Testis (tissue), 3 donors: ENCODE measurements around the gene PI4KA. TPM values are rescaled to one million over a fixed set of nuclear protein-coding genes. Genes with fewer than 3 reads are reported as not detected.

ENCODE experiments used
- DNase-seq: peaks from one replicate; pipeline ENCODE4 v3.0.0-alpha.2; 2019
- H3K27ac ChIP-seq, 2 donors: fragments of 200-600 bp; sonication (generic); one replicate each; pipeline ENCODE4 v1.5.1; 2019
- H3K27me3 ChIP-seq: fragments of 200-600 bp; sonication (generic); one replicate; pipeline ENCODE4 v1.5.1; 2019
- H3K36me3 ChIP-seq: fragments of 200-600 bp; sonication (generic); one replicate; pipeline ENCODE4 v1.5.1; 2017; ENCODE audit warnings: low read depth; ENCODE audit errors: missing control alignments
- H3K4me1 ChIP-seq: fragments of 200-600 bp; sonication (generic); one replicate; pipeline ENCODE4 v1.5.1; 2019
- H3K4me3 ChIP-seq, 2 donors: fragments of 200-600 bp; sonication (generic); one replicate each; pipeline ENCODE4 v1.5.1; 2017 to 2019
- H3K9me3 ChIP-seq: fragments of 200-600 bp; sonication (generic); one replicate; pipeline ENCODE4 v1.5.1; 2017
- CTCF ChIP-seq, 3 experiments: fragments of 450-650 bp in 2 of 3; fragments of 200-600 bp in 1 of 3; sonication (generic) in 1 of 3; IDR thresholded peaks; one replicate each; pipeline ENCODE4 v1.5.1; 2016 to 2019; ENCODE audit warnings: antibody characterized with exemption in 3 of 3, mild to moderate bottlenecking in 2 of 3, moderate library complexity in 1 of 3
- POLR2A ChIP-seq: fragments of 450-650 bp; IDR thresholded peaks from one replicate; pipeline ENCODE4 v1.6.1; 2017; ENCODE audit warnings: antibody characterized with exemption, mild to moderate bottlenecking, moderate library complexity
- WGBS, 2 donors: methylation state at CpG; one replicate each; pipeline ENCODE4 v1.1.5; 2018; 5-methylcytosine and 5-hydroxymethylcytosine counted together
- intact Hi-C: fragments of 100-400 bp; cut with DNase I; formaldehyde crosslinking; loops from one replicate; pipeline ENCODE4 v1.15.1; 2023; ENCODE audit warnings: low total_unique reads
- polyA plus RNA-seq: library from polyadenylated mRNA; stranded (reverse); fragments of 350-450 nt; fragmentation: Illumina TruSeq; extraction: RNeasy Lipid Tissue Mini Kit (QIAGEN cat#74804); gene quantifications from one replicate; pipeline ENCODE4 v1.2.3, GENCODE V29; 2014; ENCODE audit warnings: low read depth, low replicate concordance; ENCODE audit not compliant: insufficient read depth
- total RNA-seq, 2 donors: library from RNA; depleted of rRNA; stranded (reverse); fragments of >200 nt; gene quantifications; one replicate each; pipeline ENCODE4 v1.2.3, GENCODE V29; 2016

PI4KA gene
- total and polyA plus RNA-seq, 3 donors from 2014 or later: 124 to 196 (median 140) TPM

- Histone ChIP-seq H3K27ac (no peak overlapping the region), H3K27me3 (no peaks in the 10 kb centered on the region), H3K4me1 (no peaks in the 10 kb centered on the region), H3K36me3 (no peaks in the 10 kb centered on the region), H3K9me3 (no peaks in the 10 kb centered on the region), H3K4me3 (no peak overlapping the region)
- TF ChIP-seq POLR2A: no peak
- no peak for TF ChIP-seq CTCF (IDR thresholded peaks at IDR 0.05)
- no peak for DNase-seq
- WGBS, 2 donors: 89% methylated on average over 11 of the region's 11 CpGs
- intact Hi-C loops: no loop called here
Measured at GRCh38 chr22:20802922-20803553, 55.6 kb downstream of the PI4KA start.

- 76 to 91% methylated on average over 6 of the region's 6 CpGs for WGBS, 2 donors
- no peak overlapping the region for H3K4me3 ChIP-seq
- no peaks in the 10 kb centered on the region for H3K9me3 ChIP-seq
- H3K4me1 ChIP-seq: no peaks in the 10 kb centered on the region
- DNase-seq: no peak
- no peak overlapping the region for H3K27ac ChIP-seq
- intact Hi-C loops: no loop called here
- no peaks in the 10 kb centered on the region for H3K27me3 ChIP-seq
- TF ChIP-seq CTCF (IDR thresholded peaks at IDR 0.05) (no peak), POLR2A (no peak)
- H3K36me3 ChIP-seq: no peaks in the 10 kb centered on the region
Measured at GRCh38 chr22:20802452-20802851, 56.2 kb downstream of the PI4KA start.

GRCh38 chr22:20799449-20799848 is 59.2 kb downstream of the PI4KA start:
- Histone ChIP-seq H3K4me1 (no peaks in the 10 kb centered on the region), H3K4me3 (no peak overlapping the region), H3K36me3 (no peaks in the 10 kb centered on the region), H3K27me3 (no peaks in the 10 kb centered on the region), H3K9me3 (no peaks in the 10 kb centered on the region), H3K27ac (no peak overlapping the region)
- intact Hi-C loops: no loop called here
- no peak for DNase-seq
- TF ChIP-seq CTCF (IDR thresholded peaks at IDR 0.05): no peak
- no peak for TF ChIP-seq POLR2A
- 63 to 71% methylated on average over 8 of the region's 8 CpGs for WGBS, 2 donors

- Histone ChIP-seq H3K36me3 (no peaks in the 10 kb centered on the region), H3K9me3 (no peaks in the 10 kb centered on the region), H3K4me3 (no peak overlapping the region), H3K4me1 (no peaks in the 10 kb centered on the region), H3K27ac (no peak overlapping the region), H3K27me3 (no peaks in the 10 kb centered on the region)
- intact Hi-C loops: no loop called here
- no peak for DNase-seq
- TF ChIP-seq POLR2A: no peak
- TF ChIP-seq CTCF (IDR thresholded peaks at IDR 0.05): no peak
- 57 to 75% methylated on average over 9 to 10 of the region's 10 CpGs for WGBS, 2 donors
Measured at GRCh38 chr22:20798974-20799373, 59.6 kb downstream of the PI4KA start.

- intact Hi-C loops: no loop called here
- TF ChIP-seq CTCF (IDR thresholded peaks at IDR 0.05): no peak
- no peak for TF ChIP-seq POLR2A
Measured at GRCh38 chr22:20798218-20798617, 60.4 kb downstream of the PI4KA start.

More at GRCh38 chr22:20798218-20798617, 60.4 kb downstream of the PI4KA start:
- Histone ChIP-seq H3K27ac (no peak overlapping the region), H3K4me3 (no peak overlapping the region), H3K9me3 (no peaks in the 10 kb centered on the region), H3K4me1 (peaks cover 6% of the 10 kb centered on the region), H3K27me3 (no peaks in the 10 kb centered on the region), H3K36me3 (no peaks in the 10 kb centered on the region)
- no peak for DNase-seq
- 90 to 93% methylated on average over 5 of the region's 5 CpGs for WGBS, 2 donors
